KOPT-K1 (cell line): ENCODE measurements around the gene SCN2A.

Experiments
- H3K27ac ChIP-seq: fragments of 200-600 bp; sonication (generic); 2 replicates; pipeline ENCODE4 v1.5.1; 2016; ENCODE audit warnings: antibody characterized with exemption, mild to moderate bottlenecking, low read depth, low read length; ENCODE audit not compliant: poor library complexity, severe bottlenecking
- H3K36me3 ChIP-seq: fragments of 200-600 bp; sonication (generic); 2 replicates; pipeline ENCODE4 v1.5.1; 2017; ENCODE audit warnings: antibody characterized with exemption, mild to moderate bottlenecking, low read length, moderate library complexity; ENCODE audit not compliant: insufficient read depth
- H3K9me3 ChIP-seq: fragments of 200-600 bp; sonication (generic); 2 replicates; pipeline ENCODE4 v1.5.1; 2017; ENCODE audit warnings: antibody characterized with exemption, low read length, mild to moderate bottlenecking; ENCODE audit not compliant: insufficient read depth, poor library complexity, severe bottlenecking

Gene SCN2A

DNA sequence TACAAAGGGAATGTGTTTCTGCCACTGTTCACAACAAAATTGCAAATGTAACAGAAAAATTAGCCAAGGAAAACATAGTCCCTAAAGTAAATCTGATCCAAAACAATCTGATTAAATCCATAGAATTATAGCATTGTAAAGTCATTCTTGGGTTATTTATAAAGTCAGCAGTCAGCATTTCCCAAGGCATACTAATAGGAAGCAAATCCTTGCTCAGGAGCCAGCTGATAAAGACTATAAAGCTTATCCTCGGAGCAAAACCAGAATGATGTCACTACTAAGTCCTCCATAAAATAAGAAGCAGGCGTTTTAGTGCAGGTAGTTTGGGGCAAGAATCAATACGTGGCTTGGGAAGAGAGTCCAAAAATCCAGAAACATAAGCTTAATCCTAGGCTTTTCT, 162.9 kb downstream of the SCN2A start:
- no peaks in the 10 kb centered on the region for H3K36me3 ChIP-seq
- no peak overlapping the region for H3K27ac ChIP-seq
- no peaks in the 10 kb centered on the region for H3K9me3 ChIP-seq

DNA sequence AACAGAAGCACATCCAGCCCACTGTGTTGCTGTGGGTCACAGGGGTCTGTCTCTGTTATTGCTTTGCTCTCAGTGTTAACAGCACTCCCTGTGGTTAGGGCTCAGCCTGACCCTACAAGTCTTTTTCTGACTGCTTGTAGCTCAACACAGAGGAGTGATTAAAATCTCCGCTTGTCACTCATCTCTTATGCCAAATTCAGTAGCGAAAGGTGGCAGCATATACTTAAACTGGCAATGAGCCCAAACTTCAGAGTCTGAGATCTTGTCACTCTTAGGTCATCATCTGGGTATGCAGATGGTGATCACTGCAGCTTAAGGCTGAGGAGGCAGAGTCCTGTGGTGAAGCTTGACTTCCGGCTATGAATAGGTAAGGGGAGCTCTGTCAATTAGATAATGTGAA, 167.0 kb downstream of the SCN2A start:
- no peaks in the 10 kb centered on the region for H3K36me3 ChIP-seq
- no peak overlapping the region for H3K27ac ChIP-seq
- H3K9me3 ChIP-seq: no peaks in the 10 kb centered on the region

- Histone ChIP-seq H3K9me3 (no peaks in the 10 kb centered on the region), H3K27ac (no peak overlapping the region), H3K36me3 (no peaks in the 10 kb centered on the region)
Observed at GRCh38 chr2:165407466-165407865, 168.3 kb downstream of the SCN2A start.

GRCh38 chr2:165408186-165408585, 169.0 kb downstream of the SCN2A start:
- no peaks in the 10 kb centered on the region for H3K9me3 ChIP-seq
- H3K27ac ChIP-seq: no peak overlapping the region
- no peaks in the 10 kb centered on the region for H3K36me3 ChIP-seq

- no peaks in the 10 kb centered on the region for H3K9me3 ChIP-seq
- no peaks in the 10 kb centered on the region for H3K36me3 ChIP-seq
- H3K27ac ChIP-seq: no peak overlapping the region
Observed at GRCh38 chr2:165410276-165410675, 171.1 kb downstream of the SCN2A start.

DNA sequence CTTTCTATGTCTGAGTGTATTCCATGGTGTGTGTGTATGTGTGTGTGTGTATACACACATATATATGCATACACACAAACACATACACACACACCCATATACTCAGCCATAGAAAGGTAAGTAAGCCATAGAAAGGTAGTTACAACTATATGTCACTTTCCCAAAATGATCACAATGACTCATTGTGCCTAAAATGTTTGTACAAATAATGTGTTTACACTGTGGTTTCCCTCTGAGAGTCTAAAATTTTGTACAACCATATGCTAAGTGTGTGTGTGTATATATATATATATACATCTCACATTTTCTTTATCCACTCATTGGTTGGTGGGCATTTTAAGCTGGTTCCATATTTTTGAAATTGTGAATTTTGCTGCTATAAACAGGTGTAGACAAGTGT, 175.0 kb downstream of the SCN2A start:
- Histone ChIP-seq H3K27ac (no peak overlapping the region), H3K36me3 (no peaks in the 10 kb centered on the region), H3K9me3 (no peaks in the 10 kb centered on the region)

DNA sequence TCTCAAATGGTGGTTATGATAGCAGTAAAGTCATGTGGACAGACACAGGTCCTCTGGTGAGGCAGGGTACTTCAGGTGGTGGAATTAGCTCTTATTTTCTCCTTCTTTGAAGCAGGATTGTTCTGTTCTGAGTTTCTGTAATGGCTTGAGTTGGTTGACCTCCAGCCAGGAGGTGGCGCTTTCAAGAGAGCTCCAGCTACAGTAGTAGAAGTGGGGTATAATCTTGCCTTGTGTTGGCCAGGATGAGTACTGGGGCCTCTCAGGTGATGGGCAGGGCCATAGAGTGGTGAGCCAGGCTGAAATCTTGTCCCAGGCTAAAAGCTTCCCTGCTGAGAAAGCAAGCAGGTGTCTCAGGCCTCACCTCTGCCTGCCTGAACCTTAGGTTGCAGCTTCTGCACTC, 177.8 kb downstream of the SCN2A start:
- H3K9me3 ChIP-seq: no peaks in the 10 kb centered on the region
- H3K36me3 ChIP-seq: no peaks in the 10 kb centered on the region
- no peak overlapping the region for H3K27ac ChIP-seq

DNA sequence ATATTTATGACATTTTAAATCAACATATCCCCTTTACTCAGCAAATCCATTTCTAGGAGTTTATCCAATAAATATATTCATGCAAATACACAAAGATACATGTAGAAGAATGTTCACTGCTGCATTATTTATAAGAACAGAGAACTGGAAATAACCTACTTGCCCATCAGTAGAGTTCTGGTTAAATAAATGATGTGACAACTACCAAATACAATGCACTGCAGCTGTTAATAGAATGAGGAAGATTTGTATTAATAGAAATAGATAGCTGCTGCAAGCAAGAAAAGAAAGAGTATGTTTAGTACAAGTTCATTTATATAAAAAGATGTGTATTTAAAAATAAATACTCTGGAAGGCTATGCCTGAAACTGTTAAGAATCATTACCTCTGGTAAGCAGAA, 181.0 kb downstream of the SCN2A start:
- no peak overlapping the region for H3K27ac ChIP-seq
- H3K36me3 ChIP-seq: no peaks in the 10 kb centered on the region
- H3K9me3 ChIP-seq: no peaks in the 10 kb centered on the region

DNA sequence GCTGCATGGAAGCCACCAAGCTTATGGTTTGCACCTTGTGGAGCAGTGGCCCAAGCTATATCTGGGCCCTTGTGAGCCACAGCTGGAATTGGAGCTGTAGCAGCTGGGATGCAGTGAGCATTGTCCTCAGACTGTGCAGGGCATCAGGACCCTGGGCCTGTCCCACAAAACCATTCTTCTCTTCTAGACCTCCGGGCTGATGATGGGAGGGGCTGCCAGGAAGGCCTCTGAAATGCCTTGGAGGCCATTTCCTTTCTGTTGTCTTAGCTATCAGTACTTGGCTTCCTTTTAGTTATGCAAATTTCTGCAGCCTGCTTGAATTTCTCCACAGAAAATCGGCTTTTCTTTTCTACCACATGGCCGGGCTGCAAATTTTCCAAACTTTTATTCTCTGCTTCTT, 183.9 kb downstream of the SCN2A start:
- no peaks in the 10 kb centered on the region for H3K9me3 ChIP-seq
- H3K36me3 ChIP-seq: no peaks in the 10 kb centered on the region
- no peak overlapping the region for H3K27ac ChIP-seq

- Histone ChIP-seq H3K27ac (no peak overlapping the region), H3K9me3 (no peaks in the 10 kb centered on the region), H3K36me3 (no peaks in the 10 kb centered on the region)
Observed at GRCh38 chr2:165425556-165425955, 186.3 kb downstream of the SCN2A start.

GRCh38 chr2:165427686-165428085, 188.5 kb downstream of the SCN2A start:
- Histone ChIP-seq H3K36me3 (no peaks in the 10 kb centered on the region), H3K9me3 (no peaks in the 10 kb centered on the region), H3K27ac (no peak overlapping the region)

- no peaks in the 10 kb centered on the region for H3K36me3 ChIP-seq
- H3K27ac ChIP-seq: no peak overlapping the region
- no peaks in the 10 kb centered on the region for H3K9me3 ChIP-seq
Observed at GRCh38 chr2:165428926-165429325, 189.7 kb downstream of the SCN2A start.

DNA sequence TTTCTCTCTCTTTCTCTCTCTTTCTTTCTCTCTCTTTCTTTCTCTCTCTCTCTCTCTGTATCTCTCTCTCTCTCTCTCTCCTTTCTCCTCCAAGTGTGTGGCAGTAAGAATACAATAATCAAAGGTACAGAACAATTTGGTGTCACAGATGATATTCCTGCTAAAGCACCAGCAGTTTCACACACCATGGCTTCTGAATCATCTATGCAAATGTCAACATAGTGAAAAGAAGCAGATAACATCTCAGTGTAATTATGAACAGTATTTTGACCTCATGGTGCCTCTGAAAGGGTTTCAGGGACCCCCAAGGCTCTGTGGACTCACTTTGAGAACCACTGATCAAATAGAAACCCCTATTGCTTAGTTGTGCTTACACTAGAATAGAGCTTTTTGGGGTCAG, 191.8 kb downstream of the SCN2A start:
- Histone ChIP-seq H3K36me3 (no peaks in the 10 kb centered on the region), H3K27ac (no peak overlapping the region), H3K9me3 (no peaks in the 10 kb centered on the region)

DNA sequence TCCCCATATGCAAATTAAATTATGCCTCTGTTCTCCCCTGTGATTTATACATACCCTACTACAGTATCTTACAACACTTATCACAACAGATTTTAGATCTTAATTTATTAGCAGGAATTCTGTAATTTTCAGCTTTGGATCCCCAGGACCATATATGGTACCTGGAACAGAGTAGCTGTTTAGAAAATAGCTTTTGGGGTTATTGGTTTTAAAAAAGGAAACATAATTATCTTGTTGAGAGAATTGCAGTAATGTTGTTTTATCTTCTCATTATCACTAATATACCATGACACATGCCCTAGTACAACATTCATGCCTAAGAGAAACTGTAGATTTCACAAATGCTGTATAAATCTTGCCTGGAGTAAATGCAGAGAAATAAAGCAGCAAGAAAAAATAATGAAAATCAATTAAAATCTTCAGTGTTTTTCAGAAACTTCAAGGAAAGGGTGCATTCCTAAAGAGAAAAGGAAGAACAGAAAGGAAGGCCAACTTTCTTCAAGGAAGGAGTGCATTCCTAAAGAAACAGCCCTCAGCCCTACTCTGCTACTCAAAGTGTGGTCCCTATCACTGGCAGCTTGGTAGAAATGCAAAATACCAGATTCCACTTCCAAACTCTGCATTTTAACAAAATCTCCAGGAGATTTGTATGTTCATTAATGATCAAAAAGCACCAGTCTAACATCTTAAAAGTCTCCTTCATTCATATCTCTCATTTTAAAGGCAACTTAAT, 193.2 kb downstream of the SCN2A start:
- no peaks in the 10 kb centered on the region for H3K9me3 ChIP-seq
- no peak overlapping the region for H3K27ac ChIP-seq
- no peaks in the 10 kb centered on the region for H3K36me3 ChIP-seq

DNA sequence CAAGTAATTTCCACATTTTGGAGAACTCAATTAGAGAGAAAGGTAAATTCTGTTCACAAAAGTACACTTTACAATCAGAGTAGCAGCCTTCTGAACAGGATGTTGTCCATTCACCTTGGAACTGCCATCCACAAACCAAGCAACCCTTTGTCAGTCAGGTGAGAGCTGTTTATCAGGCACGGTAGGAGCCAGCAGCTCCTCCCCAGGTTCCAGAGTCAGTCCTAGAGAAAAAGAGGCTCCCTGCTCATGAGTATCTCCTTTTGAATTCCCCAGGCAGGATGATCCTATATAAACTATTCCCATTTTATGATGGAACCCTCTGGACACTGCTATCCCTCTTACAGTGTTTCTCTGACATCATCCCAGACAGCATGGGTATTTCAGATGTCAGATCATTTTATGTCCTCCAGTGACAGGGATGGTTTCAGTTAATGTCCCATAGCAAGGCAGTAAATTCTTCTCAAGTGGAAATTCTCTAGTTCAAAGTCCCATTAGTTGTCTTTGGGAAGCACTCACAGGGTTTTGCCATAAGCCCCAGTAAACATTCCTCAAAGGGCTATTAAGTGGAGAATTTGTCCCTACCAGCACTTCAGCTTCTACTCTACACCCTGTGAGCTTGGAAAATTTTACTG, 195.8 kb downstream of the SCN2A start:
- H3K36me3 ChIP-seq: no peaks in the 10 kb centered on the region

GRCh38 chr2:165435611-165436010, 196.4 kb downstream of the SCN2A start:
- H3K27ac ChIP-seq: no peak overlapping the region
- no peaks in the 10 kb centered on the region for H3K36me3 ChIP-seq
- H3K9me3 ChIP-seq: no peaks in the 10 kb centered on the region

More for the DNA sequence above, 195.8 kb downstream of the SCN2A start:
- H3K9me3 ChIP-seq: no peaks in the 10 kb centered on the region
- H3K27ac ChIP-seq: no peak overlapping the region
